A673 (cell line): ENCODE results near the gene MYRFL. TPM values are rescaled to one million over a fixed set of nuclear protein-coding genes. Genes with fewer than 3 reads are reported as not detected.

Source experiments
- BruUV-seq: library from RNA; stranded (reverse); fragments of 400-500 nt; replicated peaks from 2 replicates; lab custom pipeline; 2021; lab: Mats Ljungman, UMichigan
- CTCF ChIA-PET: fragments of 300-600 bp; sonication (Branson Sonifier 250); formaldehyde crosslinking; loops from one replicate; lab custom pipeline; 2022; ENCODE audit warnings: antibody characterized with exemption; lab: Charles Lee
- POLR2A ChIA-PET: fragments of 300-600 bp; sonication (Branson Sonifier 250); formaldehyde crosslinking; loops from one replicate; lab custom pipeline; 2022; ENCODE audit warnings: antibody characterized with exemption; ENCODE audit not compliant: low non-redundant PET; lab: Charles Lee
- DNase-seq: peaks from one replicate; pipeline ENCODE4 v3.0.0-alpha.2; 2015; ENCODE audit warnings: low spot score
- H3K27ac ChIP-seq: fragments of 200-600 bp; sonication (generic); 2 replicates; pipeline ENCODE4 v1.5.1; 2016; ENCODE audit warnings: mixed run types, low read depth, mild to moderate bottlenecking, mixed read lengths, antibody characterized with exemption, low read length; ENCODE audit not compliant: poor library complexity, severe bottlenecking
- H3K27me3 ChIP-seq: fragments of 200-600 bp; sonication (generic); replicated peaks from 2 replicates; pipeline ENCODE4 v1.6.1; 2017; ENCODE audit warnings: mixed run types, low read depth, mild to moderate bottlenecking, mixed read lengths, antibody characterized with exemption, low read length; ENCODE audit not compliant: insufficient read depth, poor library complexity
- H3K36me3 ChIP-seq: fragments of 200-600 bp; sonication (generic); 2 replicates; pipeline ENCODE4 v1.6.1; 2016; ENCODE audit warnings: mixed run types, mild to moderate bottlenecking, mixed read lengths, antibody characterized with exemption, low read length; ENCODE audit not compliant: insufficient read depth, poor library complexity, severe bottlenecking
- H3K4me1 ChIP-seq: fragments of 200-600 bp; sonication (generic); 2 replicates; pipeline ENCODE4 v1.6.1; 2017; ENCODE audit warnings: mixed run types, mild to moderate bottlenecking, mixed read lengths, antibody characterized with exemption, low read length; ENCODE audit not compliant: insufficient read depth, poor library complexity, severe bottlenecking
- H3K4me3 ChIP-seq: fragments of 200-600 bp; sonication (generic); 2 replicates; pipeline ENCODE4 v1.5.1; 2016; ENCODE audit warnings: low read depth, mixed run types, mild to moderate bottlenecking, mixed read lengths, low read length; ENCODE audit not compliant: poor library complexity, severe bottlenecking
- H3K9me3 ChIP-seq: fragments of 200-600 bp; sonication (generic); 2 replicates; pipeline ENCODE4 v1.6.1; 2016; ENCODE audit warnings: mixed run types, low read depth, mild to moderate bottlenecking, mixed read lengths, antibody characterized with exemption, low read length; ENCODE audit not compliant: poor library complexity, severe bottlenecking
- EZH2 ChIP-seq: fragments of 200-600 bp; sonication (generic); IDR thresholded peaks from 2 replicates; pipeline ENCODE4 v1.6.1; 2017; ENCODE audit warnings: borderline replicate concordance, low read depth, mild to moderate bottlenecking, mixed read lengths, antibody characterized with exemption, low read length; ENCODE audit not compliant: poor library complexity, severe bottlenecking
- intact Hi-C: fragments of 100-400 bp; cut with micrococcal nuclease; formaldehyde crosslinking; loops from one replicate; pipeline ENCODE4 v1.10.0; 2022; ENCODE audit not compliant: unreplicated experiment
- total RNA-seq: library from RNA; stranded (reverse); gene quantifications from 2 replicates; pipeline ENCODE4 v1.2.3, GENCODE V29; 2021
- TF ChIP-seq, protein P1 (sequence below): fragments of 300-800, 200-600 bp; sonication (generic); conservative IDR thresholded peaks from 2 replicates; pipeline ENCODE4 v1.5.1; 2017; ENCODE audit warnings: low read depth, mild to moderate bottlenecking, antibody characterized with exemption, low read length, moderate library complexity, mixed read lengths

Gene MYRFL
- total RNA-seq, 1 experiment from 2014 or later, result not detected

DNA sequence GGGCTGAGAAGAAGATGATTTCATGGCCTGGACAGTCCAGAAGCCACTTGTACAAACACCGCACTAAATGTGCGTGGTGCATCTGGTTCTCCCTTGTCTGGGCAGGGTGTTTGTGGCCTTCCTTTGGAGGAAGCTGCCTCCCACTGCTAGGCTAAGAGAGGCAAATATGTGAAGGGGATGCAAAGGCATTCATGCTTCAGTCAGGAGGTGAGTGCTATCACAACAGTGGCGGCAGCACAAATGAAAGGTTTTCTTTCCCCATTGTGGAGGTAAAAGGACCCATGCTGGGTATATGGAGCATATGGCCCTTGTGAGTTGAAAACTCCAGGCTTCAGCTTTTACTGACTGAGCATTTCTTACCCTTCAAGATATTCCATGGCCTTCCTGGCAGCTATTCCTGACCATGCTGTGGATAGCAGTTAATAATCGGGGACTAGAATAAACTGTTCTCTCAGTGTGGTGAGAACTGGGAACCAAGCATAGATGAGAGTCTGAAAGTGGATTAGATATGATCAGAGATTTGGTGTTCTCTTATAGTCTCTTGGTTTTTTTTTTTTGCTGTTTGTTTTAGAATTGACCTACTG, 69.9 kb downstream of the MYRFL start:
- TF ChIP-seq, protein P1, sequence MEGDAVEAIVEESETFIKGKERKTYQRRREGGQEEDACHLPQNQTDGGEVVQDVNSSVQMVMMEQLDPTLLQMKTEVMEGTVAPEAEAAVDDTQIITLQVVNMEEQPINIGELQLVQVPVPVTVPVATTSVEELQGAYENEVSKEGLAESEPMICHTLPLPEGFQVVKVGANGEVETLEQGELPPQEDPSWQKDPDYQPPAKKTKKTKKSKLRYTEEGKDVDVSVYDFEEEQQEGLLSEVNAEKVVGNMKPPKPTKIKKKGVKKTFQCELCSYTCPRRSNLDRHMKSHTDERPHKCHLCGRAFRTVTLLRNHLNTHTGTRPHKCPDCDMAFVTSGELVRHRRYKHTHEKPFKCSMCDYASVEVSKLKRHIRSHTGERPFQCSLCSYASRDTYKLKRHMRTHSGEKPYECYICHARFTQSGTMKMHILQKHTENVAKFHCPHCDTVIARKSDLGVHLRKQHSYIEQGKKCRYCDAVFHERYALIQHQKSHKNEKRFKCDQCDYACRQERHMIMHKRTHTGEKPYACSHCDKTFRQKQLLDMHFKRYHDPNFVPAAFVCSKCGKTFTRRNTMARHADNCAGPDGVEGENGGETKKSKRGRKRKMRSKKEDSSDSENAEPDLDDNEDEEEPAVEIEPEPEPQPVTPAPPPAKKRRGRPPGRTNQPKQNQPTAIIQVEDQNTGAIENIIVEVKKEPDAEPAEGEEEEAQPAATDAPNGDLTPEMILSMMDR, result no peak
- TF ChIP-seq EZH2, result no peak
- Histone ChIP-seq H3K36me3 (no peaks in the 10 kb centered on the region), H3K27me3 (no peaks in the 10 kb centered on the region), H3K27ac (no peak overlapping the region), H3K4me1 (peaks cover 7% of the 10 kb centered on the region), H3K9me3 (no peaks in the 10 kb centered on the region), H3K4me3 (no peak overlapping the region)
- ChIA-PET POLR2A (no interaction called here), CTCF (no interaction called here)
- no TSS peak for BruUV-seq
- DNase-seq, result no peak
- intact Hi-C loops, result loop anchor here (5.0 kb wide), 2 partner anchors 472 to 822 kb away; partner anchors contain the start of gene KCNMB4

DNA sequence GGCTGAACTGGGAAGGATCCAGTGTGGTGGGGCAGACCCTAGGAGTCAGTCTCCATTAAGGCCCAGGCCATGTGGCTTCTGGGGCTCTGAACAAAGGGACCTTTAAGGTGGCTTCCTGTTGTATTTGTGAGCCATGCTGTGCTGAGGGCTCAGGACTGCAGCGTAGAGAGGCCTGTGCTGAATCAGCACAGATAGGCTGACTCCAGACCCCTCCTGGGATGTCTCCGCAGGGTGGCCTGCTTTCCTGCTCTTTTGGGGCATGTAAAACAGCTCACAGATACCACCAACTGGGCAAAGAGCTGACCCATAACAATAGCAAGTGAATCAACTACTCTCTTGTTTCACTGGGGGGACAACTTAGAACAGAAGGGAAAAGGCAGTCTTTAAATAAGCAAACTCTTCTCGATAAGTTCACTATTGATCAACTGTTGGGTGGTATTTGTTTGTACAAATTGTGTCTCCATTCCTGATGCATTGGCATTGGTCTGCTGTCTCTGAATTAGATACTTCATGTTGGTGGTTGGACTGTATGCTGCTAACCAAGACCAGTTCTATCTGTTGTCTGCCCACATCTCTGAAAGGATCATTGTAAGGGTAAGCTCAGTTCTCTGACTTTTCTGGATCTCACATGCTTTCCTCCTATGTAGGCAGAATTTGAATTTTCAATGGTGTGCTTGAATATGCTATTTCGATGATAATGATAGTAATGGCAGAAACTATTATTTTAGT, 71.8 kb downstream of the MYRFL start:
- ChIA-PET POLR2A (no interaction called here), CTCF (interaction anchor here (0.5 to 1.6 kb wide), 2 partner anchors 12 to 17 kb away, joined by 3 to 4 read pairs; no protein-coding TSS in a partner anchor)
- no peaks in the 10 kb centered on the region for H3K36me3 ChIP-seq
- no peak overlapping the region for H3K4me3 ChIP-seq
- no peak overlapping the region for H3K27ac ChIP-seq
- peaks cover 14% of the 10 kb centered on the region for H3K4me1 ChIP-seq
- TF ChIP-seq EZH2, result no peak
- TF ChIP-seq, protein P1, result no peak
- intact Hi-C loops, result loop anchor here (5.0 kb wide), 2 partner anchors 470 to 820 kb away; partner anchors contain the start of gene KCNMB4
- no peaks in the 10 kb centered on the region for H3K9me3 ChIP-seq
- no TSS peak for BruUV-seq
- no peaks in the 10 kb centered on the region for H3K27me3 ChIP-seq
- peak; percentile 52 for DNase-seq

DNA sequence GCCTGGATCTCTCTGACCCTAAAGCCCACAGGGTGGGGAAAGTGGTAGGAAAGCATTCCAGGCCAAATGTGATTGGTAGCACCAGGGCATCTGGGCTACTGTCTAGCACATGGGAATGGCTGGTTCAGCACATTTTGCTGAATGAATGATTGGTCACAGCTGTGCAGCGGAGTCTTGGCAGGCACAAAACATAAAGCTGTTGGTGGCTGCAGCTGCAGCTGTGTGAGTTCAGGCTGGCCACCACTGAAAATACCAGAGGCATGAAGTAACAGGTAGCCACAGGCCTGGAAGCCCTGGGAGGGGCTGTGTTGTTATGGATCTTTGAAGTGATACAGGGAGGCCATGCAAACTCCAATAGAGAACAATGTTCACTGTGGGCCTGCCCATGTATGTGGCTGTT, 72.7 kb downstream of the MYRFL start:
- CTCF ChIA-PET, result interaction anchor here (1.6 kb wide), 1 partner anchor 18 kb away, joined by 4 read pairs; no protein-coding TSS in a partner anchor

More for the DNA sequence above, 72.7 kb downstream of the MYRFL start:
- H3K9me3 ChIP-seq, result no peaks in the 10 kb centered on the region
- TF ChIP-seq, protein P1, result no peak
- TF ChIP-seq EZH2, result no peak
- intact Hi-C loops, result loop anchor here (5.0 kb wide), 2 partner anchors 470 to 820 kb away; partner anchors contain the start of gene KCNMB4
- no peak overlapping the region for H3K27ac ChIP-seq
- POLR2A ChIA-PET, result no interaction called here
- H3K36me3 ChIP-seq, result no peaks in the 10 kb centered on the region
- H3K27me3 ChIP-seq, result peaks cover 3% of the 10 kb centered on the region
- H3K4me3 ChIP-seq, result no peak overlapping the region
- BruUV-seq, result no TSS peak
- peaks cover 14% of the 10 kb centered on the region for H3K4me1 ChIP-seq
- peak; percentile 58 for DNase-seq
